ENCODE results near the gene KCNK7. TPM values are rescaled to one million over a fixed set of nuclear protein-coding genes. Genes with fewer than 3 reads are reported as not detected.

The KCNK7 gene
- total RNA-seq, 1 experiment from 2014 or later, result 0.69 TPM

DNA sequence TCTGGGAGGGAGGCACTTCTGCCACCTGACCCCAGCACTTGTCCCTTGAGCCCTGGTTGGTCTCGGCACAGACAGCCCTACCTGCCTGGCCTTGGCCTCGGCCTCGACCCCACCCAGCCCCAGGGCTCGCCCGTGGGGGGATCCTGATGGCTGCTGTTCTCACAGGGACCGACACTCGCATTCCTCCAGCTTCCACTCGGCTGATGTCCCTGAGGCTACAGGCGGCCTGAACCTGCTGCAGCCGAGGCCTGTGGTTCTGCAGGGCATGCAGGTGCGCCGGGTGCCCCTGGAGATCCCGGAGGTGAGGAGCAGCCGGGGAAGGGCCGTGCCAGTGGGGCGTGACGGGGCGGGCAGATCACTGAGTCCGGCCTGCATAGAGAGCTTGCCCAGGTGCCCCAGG is 25.1 kb upstream of the KCNK7 start:
- BruUV-seq (replicated peaks), result no TSS peak
- H3K27ac ChIP-seq (ENCODE audit: low read length), result no peak overlapping the region
- DNase-seq (ENCODE audit: low read depth, low spot score) (no peak), ATAC-seq (no peak)
- TF ChIP-seq TCF7L2 (IDR thresholded peaks at IDR 0.05; ENCODE audit: low read depth, low read length) (no peak), SIN3A (IDR thresholded peaks at IDR 0.05; ENCODE audit: borderline replicate concordance, insufficient read depth, low read depth, low read length) (no peak), POLR2AphosphoS5 (IDR thresholded peaks at IDR 0.05; ENCODE audit: low read depth, low read length) (no peak)
- TF ChIP-seq, protein P1, sequence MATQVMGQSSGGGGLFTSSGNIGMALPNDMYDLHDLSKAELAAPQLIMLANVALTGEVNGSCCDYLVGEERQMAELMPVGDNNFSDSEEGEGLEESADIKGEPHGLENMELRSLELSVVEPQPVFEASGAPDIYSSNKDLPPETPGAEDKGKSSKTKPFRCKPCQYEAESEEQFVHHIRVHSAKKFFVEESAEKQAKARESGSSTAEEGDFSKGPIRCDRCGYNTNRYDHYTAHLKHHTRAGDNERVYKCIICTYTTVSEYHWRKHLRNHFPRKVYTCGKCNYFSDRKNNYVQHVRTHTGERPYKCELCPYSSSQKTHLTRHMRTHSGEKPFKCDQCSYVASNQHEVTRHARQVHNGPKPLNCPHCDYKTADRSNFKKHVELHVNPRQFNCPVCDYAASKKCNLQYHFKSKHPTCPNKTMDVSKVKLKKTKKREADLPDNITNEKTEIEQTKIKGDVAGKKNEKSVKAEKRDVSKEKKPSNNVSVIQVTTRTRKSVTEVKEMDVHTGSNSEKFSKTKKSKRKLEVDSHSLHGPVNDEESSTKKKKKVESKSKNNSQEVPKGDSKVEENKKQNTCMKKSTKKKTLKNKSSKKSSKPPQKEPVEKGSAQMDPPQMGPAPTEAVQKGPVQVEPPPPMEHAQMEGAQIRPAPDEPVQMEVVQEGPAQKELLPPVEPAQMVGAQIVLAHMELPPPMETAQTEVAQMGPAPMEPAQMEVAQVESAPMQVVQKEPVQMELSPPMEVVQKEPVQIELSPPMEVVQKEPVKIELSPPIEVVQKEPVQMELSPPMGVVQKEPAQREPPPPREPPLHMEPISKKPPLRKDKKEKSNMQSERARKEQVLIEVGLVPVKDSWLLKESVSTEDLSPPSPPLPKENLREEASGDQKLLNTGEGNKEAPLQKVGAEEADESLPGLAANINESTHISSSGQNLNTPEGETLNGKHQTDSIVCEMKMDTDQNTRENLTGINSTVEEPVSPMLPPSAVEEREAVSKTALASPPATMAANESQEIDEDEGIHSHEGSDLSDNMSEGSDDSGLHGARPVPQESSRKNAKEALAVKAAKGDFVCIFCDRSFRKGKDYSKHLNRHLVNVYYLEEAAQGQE (IDR thresholded peaks at IDR 0.05; ENCODE audit: insufficient read depth in 1 of 2, low read depth in 2 of 2, low read length in 1 of 2), result no peak
- TF ChIP-seq, protein P2, sequence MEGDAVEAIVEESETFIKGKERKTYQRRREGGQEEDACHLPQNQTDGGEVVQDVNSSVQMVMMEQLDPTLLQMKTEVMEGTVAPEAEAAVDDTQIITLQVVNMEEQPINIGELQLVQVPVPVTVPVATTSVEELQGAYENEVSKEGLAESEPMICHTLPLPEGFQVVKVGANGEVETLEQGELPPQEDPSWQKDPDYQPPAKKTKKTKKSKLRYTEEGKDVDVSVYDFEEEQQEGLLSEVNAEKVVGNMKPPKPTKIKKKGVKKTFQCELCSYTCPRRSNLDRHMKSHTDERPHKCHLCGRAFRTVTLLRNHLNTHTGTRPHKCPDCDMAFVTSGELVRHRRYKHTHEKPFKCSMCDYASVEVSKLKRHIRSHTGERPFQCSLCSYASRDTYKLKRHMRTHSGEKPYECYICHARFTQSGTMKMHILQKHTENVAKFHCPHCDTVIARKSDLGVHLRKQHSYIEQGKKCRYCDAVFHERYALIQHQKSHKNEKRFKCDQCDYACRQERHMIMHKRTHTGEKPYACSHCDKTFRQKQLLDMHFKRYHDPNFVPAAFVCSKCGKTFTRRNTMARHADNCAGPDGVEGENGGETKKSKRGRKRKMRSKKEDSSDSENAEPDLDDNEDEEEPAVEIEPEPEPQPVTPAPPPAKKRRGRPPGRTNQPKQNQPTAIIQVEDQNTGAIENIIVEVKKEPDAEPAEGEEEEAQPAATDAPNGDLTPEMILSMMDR (IDR thresholded peaks at IDR 0.05), result no peak
- H3K36me3 ChIP-seq (ENCODE audit: control insufficient read depth, insufficient read depth, low read length), result peaks cover 19% of the 10 kb centered on the region
- H3K27me3 ChIP-seq (ENCODE audit: control insufficient read depth, insufficient read depth, low read length), result no peaks in the 10 kb centered on the region
- H3K9me3 ChIP-seq (ENCODE audit: control insufficient read depth, insufficient read depth, low read depth, low read length), result no peaks in the 10 kb centered on the region
- in situ Hi-C loops (cut with HindIII; ENCODE audit: low pct_unique_long_range_greater_than_20kb, low sequenced_read_pairs) (no loop called here), intact Hi-C loops (cut with micrococcal nuclease; ENCODE audit: unreplicated experiment) (no loop called here)
- peaks cover 11% of the 10 kb centered on the region for H3K4me1 ChIP-seq (ENCODE audit: control insufficient read depth, insufficient read depth, low read length)
- no peak overlapping the region for H3K4me3 ChIP-seq (ENCODE audit: low read depth in 2 of 2, low read length in 2 of 2)
- ChIA-PET CTCF (no interaction called here), POLR2A (no interaction called here)

DNA sequence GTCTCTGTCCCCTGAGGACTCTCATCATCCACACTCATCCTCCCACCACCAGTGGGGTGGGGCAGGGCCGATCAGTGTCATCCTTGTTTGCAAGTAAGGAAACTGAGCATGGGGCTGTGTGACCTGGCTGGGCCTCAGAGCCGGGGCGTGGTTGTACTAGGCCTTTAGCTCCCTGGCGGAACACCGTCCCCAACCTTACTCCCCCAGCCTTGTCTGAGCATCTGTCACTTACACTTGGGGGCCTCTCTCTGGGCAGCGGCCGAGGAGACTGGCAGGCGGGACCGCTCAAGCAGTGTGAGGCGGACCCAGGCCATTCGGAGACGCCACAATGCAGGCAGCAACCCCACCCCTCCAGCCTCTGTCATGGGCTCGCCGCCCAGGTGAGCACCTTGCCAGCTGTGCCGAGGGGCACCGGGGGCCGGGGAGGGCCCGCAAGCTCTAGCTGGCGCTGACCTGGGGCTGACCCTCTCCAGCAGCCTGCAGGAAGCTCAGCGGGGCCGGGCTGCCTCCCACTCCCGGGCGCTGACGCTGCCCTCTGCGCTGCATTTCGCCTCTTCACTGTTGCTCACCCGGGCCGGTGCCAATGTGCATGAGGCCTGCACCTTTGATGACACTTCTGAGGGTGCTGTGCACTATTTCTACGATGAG is 23.8 kb upstream of the KCNK7 start:
- TF ChIP-seq, protein P2 (IDR thresholded peaks at IDR 0.05), result no peak
- no peak for TF ChIP-seq SIN3A (IDR thresholded peaks at IDR 0.05; ENCODE audit: borderline replicate concordance, insufficient read depth, low read depth, low read length)
- TF ChIP-seq POLR2AphosphoS5 (IDR thresholded peaks at IDR 0.05; ENCODE audit: low read depth, low read length), result no peak; the same call in 1 of the 2 replicates
- TF ChIP-seq TCF7L2 (IDR thresholded peaks at IDR 0.05; ENCODE audit: low read depth, low read length), result no peak
- TF ChIP-seq, protein P1 (IDR thresholded peaks at IDR 0.05; ENCODE audit: insufficient read depth in 1 of 2, low read depth in 2 of 2, low read length in 1 of 2), result no peak
- intact Hi-C loops (cut with micrococcal nuclease; ENCODE audit: unreplicated experiment) (no loop called here), in situ Hi-C loops (cut with HindIII; ENCODE audit: low pct_unique_long_range_greater_than_20kb, low sequenced_read_pairs) (no loop called here)
- CTCF ChIA-PET, result no interaction called here
- Histone ChIP-seq H3K9me3 (ENCODE audit: control insufficient read depth, insufficient read depth, low read depth, low read length) (no peaks in the 10 kb centered on the region), H3K27me3 (ENCODE audit: control insufficient read depth, insufficient read depth, low read length) (no peaks in the 10 kb centered on the region), H3K27ac (ENCODE audit: low read length) (no peak overlapping the region), H3K36me3 (ENCODE audit: control insufficient read depth, insufficient read depth, low read length) (peaks cover 19% of the 10 kb centered on the region), H3K4me1 (ENCODE audit: control insufficient read depth, insufficient read depth, low read length) (peaks cover 11% of the 10 kb centered on the region), H3K4me3 (ENCODE audit: low read depth in 2 of 2, low read length in 2 of 2) (no peak overlapping the region)
- POLR2A ChIA-PET, result no interaction called here
- no TSS peak for BruUV-seq (replicated peaks)
- no peak for ATAC-seq
- DNase-seq (ENCODE audit: low read depth, low spot score), result no peak

All from Panc1 (cell line).